ENCODE measurements around the gene CTSW.

The CTSW gene

DNA sequence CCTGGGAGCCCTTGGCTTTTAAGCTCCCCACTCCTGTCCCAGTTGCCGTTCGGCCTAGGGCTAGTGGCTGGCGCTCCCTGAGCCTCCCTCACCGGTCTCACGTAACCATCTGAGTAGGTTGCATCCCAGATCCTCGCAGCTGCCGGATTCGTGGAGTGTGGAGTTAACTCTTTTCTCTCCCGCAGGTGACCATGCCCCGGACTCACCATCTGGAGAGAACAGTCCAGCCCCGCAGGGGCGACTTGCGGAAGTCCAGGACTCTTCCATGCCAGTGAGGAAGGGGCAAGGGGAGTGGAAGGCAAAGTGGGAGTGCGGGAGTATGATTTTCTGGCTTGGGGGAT is 18.5 kb upstream of the CTSW start:
- H3F3A ChIP-seq (ENCODE audit: insufficient read depth, low read length): 0 out of 2 replicates have a peak, but pooled peaks cover 5% of the 10 kb centered on the region
- H3K27me3 ChIP-seq (ENCODE audit: insufficient read depth, low read length): no peaks in the 10 kb centered on the region
- H3K79me2 ChIP-seq (ENCODE audit: insufficient read depth, low read length): peaks cover 20% of the 10 kb centered on the region
- H3K9me2 ChIP-seq (ENCODE audit: low read depth, low read length): no peaks in the 10 kb centered on the region
- no peak for TF ChIP-seq EZH2 (IDR thresholded peaks at IDR 0.05; ENCODE audit: borderline replicate concordance, low read length)
- TF ChIP-seq, protein P1, sequence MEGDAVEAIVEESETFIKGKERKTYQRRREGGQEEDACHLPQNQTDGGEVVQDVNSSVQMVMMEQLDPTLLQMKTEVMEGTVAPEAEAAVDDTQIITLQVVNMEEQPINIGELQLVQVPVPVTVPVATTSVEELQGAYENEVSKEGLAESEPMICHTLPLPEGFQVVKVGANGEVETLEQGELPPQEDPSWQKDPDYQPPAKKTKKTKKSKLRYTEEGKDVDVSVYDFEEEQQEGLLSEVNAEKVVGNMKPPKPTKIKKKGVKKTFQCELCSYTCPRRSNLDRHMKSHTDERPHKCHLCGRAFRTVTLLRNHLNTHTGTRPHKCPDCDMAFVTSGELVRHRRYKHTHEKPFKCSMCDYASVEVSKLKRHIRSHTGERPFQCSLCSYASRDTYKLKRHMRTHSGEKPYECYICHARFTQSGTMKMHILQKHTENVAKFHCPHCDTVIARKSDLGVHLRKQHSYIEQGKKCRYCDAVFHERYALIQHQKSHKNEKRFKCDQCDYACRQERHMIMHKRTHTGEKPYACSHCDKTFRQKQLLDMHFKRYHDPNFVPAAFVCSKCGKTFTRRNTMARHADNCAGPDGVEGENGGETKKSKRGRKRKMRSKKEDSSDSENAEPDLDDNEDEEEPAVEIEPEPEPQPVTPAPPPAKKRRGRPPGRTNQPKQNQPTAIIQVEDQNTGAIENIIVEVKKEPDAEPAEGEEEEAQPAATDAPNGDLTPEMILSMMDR (IDR thresholded peaks at IDR 0.05; ENCODE audit: low read length): no peak
- no peaks in the 10 kb centered on the region for H3K9me3 ChIP-seq (ENCODE audit: low read length)
- H3K27ac ChIP-seq (ENCODE audit: low read depth, low read length, poor library complexity, severe bottlenecking): peak overlapping the region; percentile 94
- H3K4me1 ChIP-seq (ENCODE audit: insufficient read depth, low read length, severe bottlenecking): peaks cover 31% of the 10 kb centered on the region
- peak overlapping the region; percentile 87 for H3K9ac ChIP-seq (ENCODE audit: low read length)
- H3K4me3 ChIP-seq (ENCODE audit: low read depth, low read length, poor library complexity, severe bottlenecking): peak overlapping the region; percentile 99
- H3K4me2 ChIP-seq (ENCODE audit: low read length): peak overlapping the region; percentile 82
- peaks cover 64% of the 10 kb centered on the region for H3K36me3 ChIP-seq (ENCODE audit: insufficient read depth, low read length)
- no peak overlapping the region for H2AFZ ChIP-seq (ENCODE audit: low read length)
- H4K20me1 ChIP-seq (ENCODE audit: insufficient read depth, low read length): peaks cover 5% of the 10 kb centered on the region; the same call in 1 of the 2 replicates

DNA sequence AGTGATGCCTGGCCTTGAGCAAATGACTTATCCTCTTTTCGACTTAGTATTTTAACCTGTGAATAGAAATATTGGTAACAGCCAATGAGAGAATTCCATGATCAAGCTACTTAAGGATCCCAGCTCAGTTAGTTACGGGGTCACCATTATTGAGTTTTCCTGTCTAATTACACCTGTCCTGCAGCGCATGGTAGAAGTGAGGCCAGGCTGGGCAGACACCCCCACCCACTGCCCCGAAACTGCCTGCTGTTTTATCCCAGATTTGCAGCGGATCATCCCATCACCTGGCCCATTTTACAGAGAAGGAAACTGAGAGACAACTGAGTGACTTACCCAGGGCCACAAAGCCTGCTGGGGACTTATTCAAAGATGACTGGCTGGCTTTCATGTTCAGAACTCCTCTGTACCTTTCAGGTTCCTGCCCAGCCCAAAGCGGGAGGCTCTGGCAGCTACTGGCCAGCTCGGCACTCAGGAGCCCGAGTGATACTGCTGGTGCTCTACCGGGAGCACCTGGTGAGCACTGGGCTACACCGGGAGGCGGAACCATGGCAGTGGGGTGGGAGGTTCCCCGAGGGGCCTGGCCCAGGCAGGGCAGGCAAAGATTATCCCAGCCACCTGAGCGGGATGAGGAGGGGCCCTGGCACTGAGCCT is 18.0 kb upstream of the CTSW start:
- Histone ChIP-seq H3K4me3 (ENCODE audit: low read depth, low read length, poor library complexity, severe bottlenecking) (peak overlapping the region; percentile 99), H3K27ac (ENCODE audit: low read depth, low read length, poor library complexity, severe bottlenecking) (no peak overlapping the region), H3K36me3 (ENCODE audit: insufficient read depth, low read length) (peaks cover 63% of the 10 kb centered on the region), H3K4me1 (ENCODE audit: insufficient read depth, low read length, severe bottlenecking) (peaks cover 26% of the 10 kb centered on the region), H3K9ac (ENCODE audit: low read length) (peak overlapping the region; percentile 87), H4K20me1 (ENCODE audit: insufficient read depth, low read length) (peaks cover under 1% of the 10 kb centered on the region; the same call in 1 of the 2 replicates), H3K27me3 (ENCODE audit: insufficient read depth, low read length) (no peaks in the 10 kb centered on the region), H3K9me3 (ENCODE audit: low read length) (no peaks in the 10 kb centered on the region), H3F3A (ENCODE audit: insufficient read depth, low read length) (0 out of 2 replicates have a peak, but pooled peaks cover 5% of the 10 kb centered on the region), H3K4me2 (ENCODE audit: low read length) (peak overlapping the region; percentile 82), H3K79me2 (ENCODE audit: insufficient read depth, low read length) (peaks cover 14% of the 10 kb centered on the region), H3K9me2 (ENCODE audit: low read depth, low read length) (no peaks in the 10 kb centered on the region), H2AFZ (ENCODE audit: low read length) (no peak overlapping the region)
- TF ChIP-seq, protein P1 (IDR thresholded peaks at IDR 0.05; ENCODE audit: low read length): no peak
- TF ChIP-seq EZH2 (IDR thresholded peaks at IDR 0.05; ENCODE audit: borderline replicate concordance, low read length): no peak

DNA sequence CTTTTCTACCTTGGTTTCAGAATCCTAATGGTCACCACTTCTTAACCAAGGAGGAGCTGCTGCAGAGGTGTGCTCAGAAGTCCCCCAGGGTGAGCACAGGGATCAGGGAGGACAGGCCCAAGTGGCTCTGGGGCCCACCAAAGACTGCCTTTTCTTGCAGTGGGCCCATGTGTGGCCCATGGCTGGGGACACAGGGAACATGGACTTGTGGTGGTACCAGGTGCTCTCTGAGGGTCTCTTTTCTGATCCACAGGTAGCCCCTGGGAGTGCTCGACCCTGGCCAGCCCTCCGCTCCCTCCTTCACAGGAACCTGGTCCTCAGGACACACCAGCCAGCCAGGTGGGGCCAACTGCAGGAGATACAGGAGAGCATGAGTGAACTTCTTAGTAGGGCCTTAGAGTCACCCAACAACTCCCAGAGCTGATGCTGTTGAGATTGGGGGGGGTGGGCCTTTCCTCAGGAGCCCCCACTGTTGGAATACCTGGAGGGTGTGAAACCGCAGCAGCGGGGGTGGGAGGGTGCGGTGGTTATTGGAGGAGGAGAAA is 17.4 kb upstream of the CTSW start:
- H3K4me3 ChIP-seq (ENCODE audit: low read depth, low read length, poor library complexity, severe bottlenecking): no peak overlapping the region
- H3K27ac ChIP-seq (ENCODE audit: low read depth, low read length, poor library complexity, severe bottlenecking): no peak overlapping the region
- no peaks in the 10 kb centered on the region for H3K27me3 ChIP-seq (ENCODE audit: insufficient read depth, low read length)
- TF ChIP-seq, protein P1 (IDR thresholded peaks at IDR 0.05; ENCODE audit: low read length): no peak
- TF ChIP-seq EZH2 (IDR thresholded peaks at IDR 0.05; ENCODE audit: borderline replicate concordance, low read length): no peak
- no peaks in the 10 kb centered on the region for H3K9me2 ChIP-seq (ENCODE audit: low read depth, low read length)
- peak overlapping the region; percentile 87; the same call in 1 of the 2 replicates for H3K9ac ChIP-seq (ENCODE audit: low read length)
- H3K4me1 ChIP-seq (ENCODE audit: insufficient read depth, low read length, severe bottlenecking): peaks cover 24% of the 10 kb centered on the region
- H3K4me2 ChIP-seq (ENCODE audit: low read length): no peak overlapping the region
- no peak overlapping the region for H2AFZ ChIP-seq (ENCODE audit: low read length)
- 0 out of 2 replicates have a peak, but pooled peaks cover 5% of the 10 kb centered on the region for H3F3A ChIP-seq (ENCODE audit: insufficient read depth, low read length)
- no peaks in the 10 kb centered on the region for H3K9me3 ChIP-seq (ENCODE audit: low read length)
- peaks cover 8% of the 10 kb centered on the region; the same call in 1 of the 2 replicates for H3K79me2 ChIP-seq (ENCODE audit: insufficient read depth, low read length)
- peaks cover 63% of the 10 kb centered on the region for H3K36me3 ChIP-seq (ENCODE audit: insufficient read depth, low read length)
- H4K20me1 ChIP-seq (ENCODE audit: insufficient read depth, low read length): no peaks in the 10 kb centered on the region

Measured in OCI-LY1 (cell line).